Esophagus squamous epithelium (tissue), 4 donors: ENCODE data around the gene TAS1R2.

Source experiments
- CTCF ChIP-seq, 6 experiments: fragments of 450-650 bp in 4 of 6; fragments of 200-600 bp in 2 of 6; sonication (generic) in 2 of 6; IDR thresholded peaks; one replicate each; pipeline ENCODE4 v1.5.1; 2016 to 2019; ENCODE audit warnings: antibody characterized with exemption in 6 of 6, mild to moderate bottlenecking in 4 of 6, moderate library complexity in 4 of 6
- POLR2A ChIP-seq, 4 donors: fragments of 450-650 bp; IDR thresholded peaks; one replicate each; pipeline ENCODE4 v1.6.1; 2017; ENCODE audit warnings: antibody characterized with exemption in 4 of 4, mild to moderate bottlenecking in 4 of 4, moderate library complexity in 3 of 4

GRCh38 chr1:18876210-18876609 lies 16.8 kb upstream of the TAS1R2 start:
- TF ChIP-seq CTCF (IDR thresholded peaks at IDR 0.05) (no peak), POLR2A (IDR thresholded peaks at IDR 0.05) (no peak)
